ENCODE measurements around the gene OST4.

- no peak for TF ChIP-seq EZH2 (IDR thresholded peaks at IDR 0.05; ENCODE audit: low read length, unreplicated experiment)
- no peak for TF ChIP-seq CTCF (conservative IDR thresholded peaks at IDR 0.05; ENCODE audit: low read depth, low read length)
These were observed 20.2 kb downstream of the OST4 start, which contains the start of gene AGBL5 for GRCh38 chr2:27050996-27051901.

All from PC-3 (cell line).